ENCODE data around the gene MANBA.

MANBA gene

DNA sequence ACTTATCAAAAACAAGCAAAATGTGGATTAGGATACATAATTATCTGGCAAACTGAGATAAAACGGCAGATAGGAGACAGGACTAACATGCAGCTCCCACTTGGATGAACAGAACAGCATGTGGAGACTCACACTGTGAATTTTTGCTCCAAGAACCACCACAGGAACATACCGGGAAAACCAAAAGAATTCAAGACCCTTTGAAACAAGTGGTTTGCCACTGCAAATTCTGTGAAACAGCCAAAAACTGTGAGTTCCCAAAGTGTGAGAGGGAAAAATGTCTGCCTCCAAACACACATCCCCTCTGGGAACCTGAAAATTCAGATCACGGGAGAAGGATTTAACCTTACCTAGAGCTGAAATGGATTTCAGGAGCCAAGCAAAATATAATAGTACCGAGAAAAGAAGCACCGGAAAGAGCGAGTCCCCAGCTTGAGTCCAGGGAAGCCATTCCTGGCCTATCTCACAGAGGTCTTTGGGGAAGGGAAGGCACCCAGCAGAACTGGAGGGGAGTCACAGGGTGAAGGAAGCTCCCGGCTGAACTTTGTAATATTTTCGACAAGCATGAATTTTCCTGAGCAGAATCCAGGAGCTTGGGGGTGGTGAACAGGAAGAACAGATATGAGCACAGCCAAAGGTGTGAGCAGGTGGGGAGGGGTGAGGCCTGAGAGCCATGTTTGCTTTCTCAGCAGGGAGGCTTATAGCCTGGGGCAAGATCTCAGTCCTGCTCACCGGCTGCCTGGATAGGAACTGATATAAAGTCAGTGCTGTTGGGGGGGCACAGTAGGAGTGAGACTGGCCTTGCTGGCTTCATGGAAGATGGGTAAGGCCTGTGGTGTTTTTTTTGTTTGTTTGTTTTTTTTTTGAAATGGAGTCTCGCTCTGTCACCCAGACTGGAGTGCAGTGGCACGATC is 23.9 kb downstream of the MANBA start:
- TF ChIP-seq, protein P1, sequence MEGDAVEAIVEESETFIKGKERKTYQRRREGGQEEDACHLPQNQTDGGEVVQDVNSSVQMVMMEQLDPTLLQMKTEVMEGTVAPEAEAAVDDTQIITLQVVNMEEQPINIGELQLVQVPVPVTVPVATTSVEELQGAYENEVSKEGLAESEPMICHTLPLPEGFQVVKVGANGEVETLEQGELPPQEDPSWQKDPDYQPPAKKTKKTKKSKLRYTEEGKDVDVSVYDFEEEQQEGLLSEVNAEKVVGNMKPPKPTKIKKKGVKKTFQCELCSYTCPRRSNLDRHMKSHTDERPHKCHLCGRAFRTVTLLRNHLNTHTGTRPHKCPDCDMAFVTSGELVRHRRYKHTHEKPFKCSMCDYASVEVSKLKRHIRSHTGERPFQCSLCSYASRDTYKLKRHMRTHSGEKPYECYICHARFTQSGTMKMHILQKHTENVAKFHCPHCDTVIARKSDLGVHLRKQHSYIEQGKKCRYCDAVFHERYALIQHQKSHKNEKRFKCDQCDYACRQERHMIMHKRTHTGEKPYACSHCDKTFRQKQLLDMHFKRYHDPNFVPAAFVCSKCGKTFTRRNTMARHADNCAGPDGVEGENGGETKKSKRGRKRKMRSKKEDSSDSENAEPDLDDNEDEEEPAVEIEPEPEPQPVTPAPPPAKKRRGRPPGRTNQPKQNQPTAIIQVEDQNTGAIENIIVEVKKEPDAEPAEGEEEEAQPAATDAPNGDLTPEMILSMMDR (IDR thresholded peaks at IDR 0.05; ENCODE audit: low read depth, low read length): no peak
- no peak overlapping the region for H3K4me3 ChIP-seq (ENCODE audit: low read depth, low read length)
- peak; percentile 48 for DNase-seq (ENCODE audit: low read depth, low spot score)
- in situ Hi-C loops (cut with HindIII; ENCODE audit: low sequenced_read_pairs): no loop called here

DNA sequence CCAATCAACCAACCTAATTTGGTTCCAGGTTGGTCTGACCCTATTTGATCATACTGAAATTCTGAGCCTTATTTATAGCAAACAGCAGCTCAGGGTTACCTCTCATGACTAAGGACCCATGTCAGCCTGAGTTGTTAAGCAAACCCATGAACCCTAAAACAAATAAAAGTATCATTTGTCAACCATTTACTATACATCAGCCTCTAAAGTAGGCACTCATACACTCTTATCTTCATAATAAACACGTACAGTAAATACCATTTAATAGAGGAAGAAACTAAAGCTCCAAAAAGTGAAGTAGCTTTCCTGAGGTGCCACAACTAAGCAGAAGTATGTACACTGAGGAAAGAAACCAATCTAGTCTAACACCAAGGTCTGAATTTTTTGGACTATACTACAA is 25.2 kb downstream of the MANBA start:
- H3K4me3 ChIP-seq (ENCODE audit: low read depth, low read length): no peak overlapping the region
- TF ChIP-seq, protein P1 (IDR thresholded peaks at IDR 0.05; ENCODE audit: low read depth, low read length): no peak
- no peak for DNase-seq (ENCODE audit: low read depth, low spot score)
- in situ Hi-C loops (cut with HindIII; ENCODE audit: low sequenced_read_pairs): no loop called here

GRCh38 chr4:102734591-102735385 is 26.0 kb downstream of the MANBA start:
- in situ Hi-C loops (cut with HindIII; ENCODE audit: low sequenced_read_pairs): no loop called here
- TF ChIP-seq, protein P1 (IDR thresholded peaks at IDR 0.05; ENCODE audit: low read depth, low read length): no peak
- DNase-seq (ENCODE audit: low read depth, low spot score): peak; percentile 15
- no peak overlapping the region for H3K4me3 ChIP-seq (ENCODE audit: low read depth, low read length)

GRCh38 chr4:102734116-102734515 is 26.7 kb downstream of the MANBA start:
- no peak overlapping the region for H3K4me3 ChIP-seq (ENCODE audit: low read depth, low read length)
- in situ Hi-C loops (cut with HindIII; ENCODE audit: low sequenced_read_pairs): no loop called here

DNA sequence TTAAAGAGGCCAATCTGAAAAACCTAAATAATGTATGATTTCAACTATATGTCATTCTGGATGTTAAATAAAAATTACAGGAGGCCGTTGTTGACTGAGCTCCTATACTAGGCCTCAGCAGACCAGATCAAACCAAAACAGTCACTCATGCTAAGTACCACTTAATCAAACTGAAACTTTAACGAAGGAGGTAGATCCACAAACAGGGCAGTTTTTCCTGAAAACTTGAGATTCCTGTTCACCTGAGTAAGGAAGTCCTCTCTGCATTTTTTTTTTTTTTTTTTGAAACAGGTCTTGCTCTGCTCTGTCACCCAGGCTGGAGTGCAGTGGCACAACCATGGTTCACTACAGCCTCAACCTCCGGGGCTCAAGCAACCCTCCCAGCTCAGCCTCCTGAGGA is 27.7 kb downstream of the MANBA start:
- in situ Hi-C loops (cut with HindIII; ENCODE audit: low sequenced_read_pairs): no loop called here
- H3K4me3 ChIP-seq (ENCODE audit: low read depth, low read length): no peak overlapping the region
- TF ChIP-seq, protein P1 (IDR thresholded peaks at IDR 0.05; ENCODE audit: low read depth, low read length): no peak
- DNase-seq (ENCODE audit: low read depth, low spot score): no peak

More at GRCh38 chr4:102734116-102734515, 26.7 kb downstream of the MANBA start:
- TF ChIP-seq, protein P1 (IDR thresholded peaks at IDR 0.05; ENCODE audit: low read depth, low read length): no peak
- DNase-seq (ENCODE audit: low read depth, low spot score): no peak

DNA sequence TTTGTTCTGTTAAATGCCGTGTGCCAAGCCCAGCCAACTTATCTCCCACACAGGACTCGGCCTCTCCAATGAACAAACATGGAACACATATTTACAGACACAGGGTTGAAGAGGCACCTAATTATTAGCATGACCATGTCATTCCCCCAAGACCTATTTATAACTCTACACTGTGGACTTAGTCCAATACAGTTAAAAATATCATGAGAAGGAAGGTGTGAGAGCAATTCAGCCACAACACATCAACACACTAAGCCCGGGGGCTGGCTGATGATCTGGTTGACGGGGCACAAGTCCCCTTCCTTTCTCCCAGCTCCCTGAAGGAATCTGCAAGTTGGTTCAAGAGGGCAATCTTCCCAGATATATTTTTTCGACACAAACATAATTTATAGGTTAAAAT is 28.1 kb downstream of the MANBA start:
- in situ Hi-C loops (cut with HindIII; ENCODE audit: low sequenced_read_pairs): no loop called here
- TF ChIP-seq, protein P1 (IDR thresholded peaks at IDR 0.05; ENCODE audit: low read depth, low read length): no peak
- no peak overlapping the region for H3K4me3 ChIP-seq (ENCODE audit: low read depth, low read length)
- no peak for DNase-seq (ENCODE audit: low read depth, low spot score)
